Measurements from ENCODE around the gene MEF2C. TPM values are rescaled to one million over a fixed set of nuclear protein-coding genes. Genes with fewer than 3 reads are reported as not detected.

Gene MEF2C
- polyA plus RNA-seq, 1 donor (not counting 4 experiments of a cell fraction or from before 2014, with no cell fraction given), result 0.10 TPM

DNA sequence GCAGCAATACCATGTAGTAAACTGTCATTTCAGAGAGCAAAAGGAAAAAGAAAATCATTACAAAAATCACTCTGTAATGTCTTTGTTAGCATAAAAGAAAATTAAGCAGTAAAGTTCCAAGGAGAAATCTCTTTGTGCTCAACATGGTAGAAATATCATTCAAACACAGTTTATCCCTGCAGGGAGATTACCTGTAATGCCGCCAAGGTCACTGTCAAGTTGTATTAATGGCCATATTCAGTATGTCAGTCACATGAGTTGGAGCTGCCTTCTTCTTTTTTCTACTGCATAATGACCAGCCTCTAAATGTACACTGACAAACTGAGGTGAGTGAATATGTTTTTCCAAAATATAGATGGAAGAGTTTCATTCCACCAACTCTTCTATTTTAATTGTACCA lies 36.5 kb downstream of the MEF2C start:
- dilution Hi-C loops (cut with MboI; ENCODE audit: extremely low pct_ligation_motif_present, low sequenced_read_pairs), result no loop called here
- Histone ChIP-seq H3K27me3 (ENCODE audit: control insufficient read depth, extremely low read depth, insufficient read depth, low read length) (no peaks in the 10 kb centered on the region), H3K79me2 (ENCODE audit: control insufficient read depth, insufficient read depth, low read length) (no peaks in the 10 kb centered on the region), H3K4me1 (ENCODE audit: control insufficient read depth, extremely low read depth, insufficient read depth, low read length) (no peaks in the 10 kb centered on the region), H4K20me1 (ENCODE audit: control insufficient read depth, extremely low read depth, insufficient read depth, low read length) (no peaks in the 10 kb centered on the region), H3K27ac (ENCODE audit: control insufficient read depth, insufficient read depth, low read length) (no peak overlapping the region), H2AFZ (ENCODE audit: control insufficient read depth, low read length) (no peak overlapping the region), H3K4me2 (ENCODE audit: control insufficient read depth, extremely low read depth, insufficient read depth, low read depth, low read length) (no peak overlapping the region), H3K9ac (ENCODE audit: control insufficient read depth, extremely low read depth, insufficient read depth, low read length) (no peak overlapping the region), H3K4me3 (ENCODE audit: control insufficient read depth in 2 of 3, extremely low read depth in 1 of 3, insufficient read depth in 2 of 3, low read depth in 1 of 3, low read length in 3 of 3) (no peak overlapping the region), H3K9me3 (ENCODE audit: control insufficient read depth, low read depth, low read length) (no peaks in the 10 kb centered on the region), H3K9me1 (ENCODE audit: control insufficient read depth, extremely low read depth, insufficient read depth, low read length) (no peaks in the 10 kb centered on the region), H3K36me3 (ENCODE audit: control insufficient read depth in 2 of 2, extremely low read depth in 1 of 2, insufficient read depth in 2 of 2, low read length in 2 of 2) (no peaks in the 10 kb centered on the region)
- TF ChIP-seq EZH2 (IDR thresholded peaks at IDR 0.05; ENCODE audit: low read length), result no peak
- no peak for TF ChIP-seq CTCF (optimal IDR thresholded peaks at IDR 0.05 in 1 of 3, IDR thresholded peaks at IDR 0.05 in 1 of 3, conservative IDR thresholded peaks at IDR 0.05 in 1 of 3; ENCODE audit: extremely low read depth in 1 of 3, insufficient read depth in 2 of 3, low read length in 3 of 3)
- FAIRE-seq (no peak), DNase-seq (ENCODE audit: low read depth, low spot score) (no peak)

GRCh38 chr5:88845081-88845697 lies 37.8 kb downstream of the MEF2C start:
- H3K27ac ChIP-seq (ENCODE audit: control insufficient read depth, insufficient read depth, low read length), result no peak overlapping the region
- H2AFZ ChIP-seq (ENCODE audit: control insufficient read depth, low read length), result no peak overlapping the region
- H3K27me3 ChIP-seq (ENCODE audit: control insufficient read depth, extremely low read depth, insufficient read depth, low read length), result no peaks in the 10 kb centered on the region
- TF ChIP-seq CTCF (optimal IDR thresholded peaks at IDR 0.05 in 1 of 3, IDR thresholded peaks at IDR 0.05 in 1 of 3, conservative IDR thresholded peaks at IDR 0.05 in 1 of 3; ENCODE audit: extremely low read depth in 1 of 3, insufficient read depth in 2 of 3, low read length in 3 of 3) (no peak), EZH2 (IDR thresholded peaks at IDR 0.05; ENCODE audit: low read length) (no peak)
- dilution Hi-C loops (cut with MboI; ENCODE audit: extremely low pct_ligation_motif_present, low sequenced_read_pairs), result no loop called here
- H3K4me3 ChIP-seq (ENCODE audit: control insufficient read depth in 2 of 3, extremely low read depth in 1 of 3, insufficient read depth in 2 of 3, low read depth in 1 of 3, low read length in 3 of 3), result no peak overlapping the region
- no peak overlapping the region for H3K4me2 ChIP-seq (ENCODE audit: control insufficient read depth, extremely low read depth, insufficient read depth, low read depth, low read length)
- no peaks in the 10 kb centered on the region for H4K20me1 ChIP-seq (ENCODE audit: control insufficient read depth, extremely low read depth, insufficient read depth, low read length)
- no peaks in the 10 kb centered on the region for H3K36me3 ChIP-seq (ENCODE audit: control insufficient read depth in 2 of 2, extremely low read depth in 1 of 2, insufficient read depth in 2 of 2, low read length in 2 of 2)
- no peak overlapping the region for H3K9ac ChIP-seq (ENCODE audit: control insufficient read depth, extremely low read depth, insufficient read depth, low read length)
- FAIRE-seq (no peak), DNase-seq (ENCODE audit: low read depth, low spot score) (no peak)
- no peaks in the 10 kb centered on the region for H3K79me2 ChIP-seq (ENCODE audit: control insufficient read depth, insufficient read depth, low read length)
- no peaks in the 10 kb centered on the region for H3K9me3 ChIP-seq (ENCODE audit: control insufficient read depth, low read depth, low read length)
- no peaks in the 10 kb centered on the region for H3K9me1 ChIP-seq (ENCODE audit: control insufficient read depth, extremely low read depth, insufficient read depth, low read length)
- no peaks in the 10 kb centered on the region for H3K4me1 ChIP-seq (ENCODE audit: control insufficient read depth, extremely low read depth, insufficient read depth, low read length)

Measured in keratinocyte (primary cell).